Superior temporal gyrus (tissue), 1 donor: ENCODE measurements around the gene CYP20A1.
"Not testable (repeated sequence)": the region's sequence is repeated elsewhere in the genome, so short reads cannot be mapped to it uniquely, and the experiment has no call there.

ENCODE experiments used
- DNase-seq: peaks from one replicate; pipeline ENCODE4 v3.0.0-alpha.2; 2016; ENCODE audit errors: extremely low spot score

Gene CYP20A1

GRCh38 chr2:203238704-203239526, at the start of gene CYP20A1:
Gene CYP20A1, plus strand, starts transcription at chr2:203239018. Its CDS starts 45 bp downstream, at chr2:203239063.
- DNase-seq: peak; percentile 94

GRCh38 chr2:203190547-203190946, 48.3 kb upstream of the CYP20A1 start:
- not testable (repeated sequence) for DNase-seq

- DNase-seq: not testable (repeated sequence)
Measured at GRCh38 chr2:203191026-203191425, 47.8 kb upstream of the CYP20A1 start.

GRCh38 chr2:203191961-203192360, 46.9 kb upstream of the CYP20A1 start:
- no peak for DNase-seq

GRCh38 chr2:203195331-203196036, 43.3 kb upstream of the CYP20A1 start:
- DNase-seq: no peak

- no peak for DNase-seq
Measured at GRCh38 chr2:203200866-203201265, 38.0 kb upstream of the CYP20A1 start.

GRCh38 chr2:203201426-203201825, 37.4 kb upstream of the CYP20A1 start:
- no peak for DNase-seq

- DNase-seq: no peak
Measured at GRCh38 chr2:203209538-203209937, 29.3 kb upstream of the CYP20A1 start.

GRCh38 chr2:203225423-203226039, 13.3 kb upstream of the CYP20A1 start:
- DNase-seq: no peak

GRCh38 chr2:203229674-203230073, 9.1 kb upstream of the CYP20A1 start:
- not testable (repeated sequence) for DNase-seq

- DNase-seq: no peak
Measured at GRCh38 chr2:203237346-203238238, 1.2 kb upstream of the CYP20A1 start.

GRCh38 chr2:203238292-203238703, 520 bp upstream of the CYP20A1 start:
- no peak for DNase-seq

GRCh38 chr2:203240491-203240890, 1.7 kb downstream of the CYP20A1 start:
- no peak for DNase-seq

- DNase-seq: no peak
Measured at GRCh38 chr2:203242518-203242917, 3.7 kb downstream of the CYP20A1 start.

GRCh38 chr2:203246646-203247045, 7.8 kb downstream of the CYP20A1 start:
- no peak for DNase-seq

- no peak for DNase-seq
Measured at GRCh38 chr2:203252818-203253217, 14.0 kb downstream of the CYP20A1 start.

GRCh38 chr2:203253422-203254095, 14.7 kb downstream of the CYP20A1 start:
- not testable (repeated sequence) for DNase-seq

- no peak for DNase-seq
Measured at GRCh38 chr2:203261326-203262159, 22.7 kb downstream of the CYP20A1 start.

- no peak for DNase-seq
Measured at GRCh38 chr2:203279288-203279687, 40.5 kb downstream of the CYP20A1 start.
